SU-DHL-6 (cell line): Measurements from ENCODE around the gene SSBP1.

Experiments
- H2AFZ ChIP-seq: fragments of 200-600 bp; sonication (generic); 2 replicates; pipeline ENCODE4 v1.6.1; 2014; ENCODE audit warnings: low read depth, mild to moderate bottlenecking, moderate library complexity, mixed read lengths, antibody characterized with exemption, low read length; ENCODE audit not compliant: severe bottlenecking
- H3F3A ChIP-seq: fragments of 200-600 bp; shearing (Covaris generic); 2 replicates; pipeline ENCODE4 v1.6.0; 2016; ENCODE audit warnings: antibody characterized with exemption, mild to moderate bottlenecking; ENCODE audit not compliant: insufficient read depth
- H3K27ac ChIP-seq: fragments of 200-600 bp; sonication (generic); 2 replicates; pipeline ENCODE4 v1.5.1; 2016; ENCODE audit warnings: low read depth, mild to moderate bottlenecking, low read length, moderate library complexity, mixed read lengths
- H3K27me3 ChIP-seq: fragments of 200-600 bp; sonication (generic), shearing (Covaris generic); 2 replicates; pipeline ENCODE4 v1.6.0; 2014; ENCODE audit warnings: mild to moderate bottlenecking, low read length
- H3K36me3 ChIP-seq: fragments of 200-600 bp; sonication (generic); 2 replicates; pipeline ENCODE4 v1.6.1; 2014; ENCODE audit warnings: mild to moderate bottlenecking, low read length, mixed read lengths
- H3K4me2 ChIP-seq: fragments of 300-600, 200-600 bp; shearing (Covaris generic), sonication (generic); 2 replicates; pipeline ENCODE4 v1.6.0; 2014; ENCODE audit warnings: low read length, low read depth, mild to moderate bottlenecking; ENCODE audit not compliant: poor library complexity, severe bottlenecking
- H3K4me3 ChIP-seq: fragments of 200-600 bp; sonication (generic); 2 replicates; pipeline ENCODE4 v1.5.1; 2014; ENCODE audit warnings: antibody characterized with exemption, low read length, mild to moderate bottlenecking, mixed read lengths; ENCODE audit not compliant: insufficient read depth, poor library complexity, severe bottlenecking
- H3K79me2 ChIP-seq: fragments of 200-600 bp; sonication (generic); 2 replicates; pipeline ENCODE4 v1.6.1; 2014; ENCODE audit warnings: mild to moderate bottlenecking, low read length, moderate library complexity; ENCODE audit not compliant: insufficient read depth
- H3K9ac ChIP-seq: fragments of 200-600 bp; sonication (generic); 2 replicates; pipeline ENCODE4 v1.7.0; 2014; ENCODE audit warnings: mild to moderate bottlenecking, low read length
- H3K9me2 ChIP-seq: fragments of 200-600 bp; sonication (generic); replicated peaks from 2 replicates; pipeline ENCODE4 v1.6.1; 2014; ENCODE audit warnings: low read length; ENCODE audit not compliant: insufficient read depth
- H3K9me3 ChIP-seq: fragments of 200-600 bp; sonication (generic); 2 replicates; pipeline ENCODE4 v1.6.1; 2014; ENCODE audit warnings: low read length, mixed read lengths; ENCODE audit not compliant: insufficient read depth
- H4K20me1 ChIP-seq: fragments of 200-600 bp; sonication (generic); 2 replicates; pipeline ENCODE4 v1.6.1; 2014; ENCODE audit warnings: low read depth, mild to moderate bottlenecking, antibody characterized with exemption, low read length, moderate library complexity, mixed read lengths
- EZH2phosphoT487 ChIP-seq: fragments of 200-600 bp; sonication (generic), shearing (Covaris generic); conservative IDR thresholded peaks from 2 replicates; pipeline ENCODE4 v1.6.1; 2018; ENCODE audit warnings: mild to moderate bottlenecking, antibody characterized with exemption, low read length, moderate library complexity, mixed read lengths
- TF ChIP-seq, protein P1 (sequence below): fragments of 200-600 bp; sonication (generic); IDR thresholded peaks from one replicate; pipeline ENCODE4 v1.5.1; 2017; ENCODE audit warnings: antibody characterized with exemption, mild to moderate bottlenecking, low read length, moderate library complexity; ENCODE audit not compliant: insufficient read depth, poor library complexity, severe bottlenecking

The SSBP1 gene

DNA sequence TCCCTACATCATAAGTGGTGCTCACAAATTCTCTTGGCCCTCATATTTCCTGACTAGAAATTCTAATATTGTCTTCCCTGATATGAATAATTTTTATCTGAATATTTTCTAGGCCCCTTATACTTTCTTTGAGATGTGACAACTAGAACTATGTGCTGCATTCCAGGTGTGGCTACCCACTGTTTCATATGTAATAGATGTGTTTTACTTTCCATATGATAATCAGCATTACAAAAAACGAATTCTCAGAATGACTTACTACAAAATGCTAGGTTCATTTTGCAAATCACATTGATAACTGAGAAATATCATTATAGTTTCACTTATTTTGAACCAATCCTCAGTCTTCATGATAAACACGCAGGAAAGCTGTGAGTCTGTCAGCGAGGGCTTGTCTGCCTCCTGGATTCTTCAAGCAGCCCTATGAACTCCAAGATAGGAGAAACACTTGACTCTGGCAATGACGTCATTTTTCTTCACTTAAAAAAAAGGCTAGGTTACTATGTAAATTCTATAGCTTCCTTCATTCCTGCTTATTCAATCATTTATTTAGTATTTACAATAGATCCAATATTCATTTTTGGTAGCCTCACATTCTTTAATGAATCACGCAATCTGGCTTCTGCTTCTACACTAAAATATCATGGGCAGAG, 25.4 kb upstream of the SSBP1 start:
- no peaks in the 10 kb centered on the region for H3F3A ChIP-seq
- no peak overlapping the region for H3K4me2 ChIP-seq
- H3K27ac ChIP-seq: no peak overlapping the region
- H3K9me2 ChIP-seq: no peaks in the 10 kb centered on the region
- H2AFZ ChIP-seq: no peak overlapping the region
- no peak overlapping the region for H3K4me3 ChIP-seq
- no peaks in the 10 kb centered on the region for H3K27me3 ChIP-seq
- H4K20me1 ChIP-seq: no peaks in the 10 kb centered on the region
- H3K9ac ChIP-seq: no peak overlapping the region
- H3K9me3 ChIP-seq: no peaks in the 10 kb centered on the region
- no peaks in the 10 kb centered on the region for H3K36me3 ChIP-seq
- no peaks in the 10 kb centered on the region for H3K79me2 ChIP-seq
- TF ChIP-seq, protein P1, sequence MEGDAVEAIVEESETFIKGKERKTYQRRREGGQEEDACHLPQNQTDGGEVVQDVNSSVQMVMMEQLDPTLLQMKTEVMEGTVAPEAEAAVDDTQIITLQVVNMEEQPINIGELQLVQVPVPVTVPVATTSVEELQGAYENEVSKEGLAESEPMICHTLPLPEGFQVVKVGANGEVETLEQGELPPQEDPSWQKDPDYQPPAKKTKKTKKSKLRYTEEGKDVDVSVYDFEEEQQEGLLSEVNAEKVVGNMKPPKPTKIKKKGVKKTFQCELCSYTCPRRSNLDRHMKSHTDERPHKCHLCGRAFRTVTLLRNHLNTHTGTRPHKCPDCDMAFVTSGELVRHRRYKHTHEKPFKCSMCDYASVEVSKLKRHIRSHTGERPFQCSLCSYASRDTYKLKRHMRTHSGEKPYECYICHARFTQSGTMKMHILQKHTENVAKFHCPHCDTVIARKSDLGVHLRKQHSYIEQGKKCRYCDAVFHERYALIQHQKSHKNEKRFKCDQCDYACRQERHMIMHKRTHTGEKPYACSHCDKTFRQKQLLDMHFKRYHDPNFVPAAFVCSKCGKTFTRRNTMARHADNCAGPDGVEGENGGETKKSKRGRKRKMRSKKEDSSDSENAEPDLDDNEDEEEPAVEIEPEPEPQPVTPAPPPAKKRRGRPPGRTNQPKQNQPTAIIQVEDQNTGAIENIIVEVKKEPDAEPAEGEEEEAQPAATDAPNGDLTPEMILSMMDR: no peak
- no peak for TF ChIP-seq EZH2phosphoT487

DNA sequence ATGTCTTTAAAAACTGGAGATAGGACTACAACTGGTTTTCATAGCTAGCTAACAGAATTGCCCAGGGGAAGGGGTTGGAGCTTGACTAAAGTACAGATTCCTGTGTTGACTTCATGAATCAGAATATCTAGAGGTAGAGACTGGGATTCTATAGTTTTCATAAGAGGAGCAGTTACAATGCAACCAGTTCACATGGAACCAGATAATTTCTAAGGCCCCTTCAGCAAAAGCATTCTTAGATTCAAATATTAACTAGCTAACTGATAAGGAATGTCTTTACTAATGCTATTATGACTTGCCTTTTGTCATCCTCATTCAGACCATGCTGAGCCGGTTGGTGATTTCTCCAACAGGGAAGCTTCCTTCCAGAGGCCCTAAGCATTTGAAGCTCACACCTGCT, 24.3 kb upstream of the SSBP1 start:
- H3K9me2 ChIP-seq: no peaks in the 10 kb centered on the region
- no peak for TF ChIP-seq EZH2phosphoT487
- TF ChIP-seq, protein P1: no peak
- no peaks in the 10 kb centered on the region for H3F3A ChIP-seq
- H3K27me3 ChIP-seq: no peaks in the 10 kb centered on the region
- H3K9ac ChIP-seq: no peak overlapping the region
- no peak overlapping the region for H3K27ac ChIP-seq
- H3K4me3 ChIP-seq: no peak overlapping the region
- no peaks in the 10 kb centered on the region for H3K79me2 ChIP-seq
- H2AFZ ChIP-seq: no peak overlapping the region
- no peaks in the 10 kb centered on the region for H3K9me3 ChIP-seq
- H3K4me2 ChIP-seq: no peak overlapping the region
- no peaks in the 10 kb centered on the region for H3K36me3 ChIP-seq
- H4K20me1 ChIP-seq: no peaks in the 10 kb centered on the region

DNA sequence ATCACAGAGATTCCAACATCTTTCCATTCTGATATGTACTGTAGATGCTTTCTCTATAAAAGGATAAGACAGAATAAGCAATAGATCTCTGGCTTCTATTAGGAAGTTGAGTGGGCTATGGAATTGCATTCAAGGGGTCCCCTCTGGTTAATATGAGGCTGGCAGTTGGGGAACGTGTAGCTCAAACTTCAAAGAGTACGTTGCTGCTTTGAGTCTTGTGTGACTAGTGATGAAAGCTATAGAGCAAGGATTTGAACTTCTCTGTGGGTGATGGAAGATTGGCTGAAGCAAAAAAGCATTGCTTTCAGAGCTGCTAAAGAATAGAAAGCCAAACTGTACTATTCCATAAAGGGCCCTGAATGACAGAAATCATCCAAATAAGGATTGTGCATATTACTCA, 23.6 kb upstream of the SSBP1 start:
- no peak overlapping the region for H3K27ac ChIP-seq
- H4K20me1 ChIP-seq: no peaks in the 10 kb centered on the region
- H3K9me3 ChIP-seq: no peaks in the 10 kb centered on the region
- H3K9me2 ChIP-seq: no peaks in the 10 kb centered on the region
- H3K9ac ChIP-seq: no peak overlapping the region
- no peak overlapping the region for H2AFZ ChIP-seq
- no peaks in the 10 kb centered on the region for H3K27me3 ChIP-seq
- H3F3A ChIP-seq: no peaks in the 10 kb centered on the region
- no peaks in the 10 kb centered on the region for H3K79me2 ChIP-seq
- H3K36me3 ChIP-seq: no peaks in the 10 kb centered on the region
- no peak overlapping the region for H3K4me2 ChIP-seq
- TF ChIP-seq EZH2phosphoT487: no peak
- TF ChIP-seq, protein P1: no peak
- no peak overlapping the region for H3K4me3 ChIP-seq
